Measurements from ENCODE around the gene C1orf226. TPM values are rescaled to one million over a fixed set of nuclear protein-coding genes. Genes with fewer than 3 reads are reported as not detected.

C1orf226 gene
- total RNA-seq, 4 donors from 2014 or later: 0.36 to 0.95 (median 0.60) TPM

GRCh38 chr1:162396201-162396906 lies 14.8 kb downstream of the C1orf226 start:
- H3K9me3 ChIP-seq: no peaks in the 10 kb centered on the region
- no peak overlapping the region for H3K27ac ChIP-seq
- H3K4me1 ChIP-seq: no peaks in the 10 kb centered on the region
- no peak overlapping the region for H3K4me3 ChIP-seq
- H3K36me3 ChIP-seq: no peaks in the 10 kb centered on the region
- in situ Hi-C loops (cut with MboI; ENCODE audit: low sequenced_read_pairs in 4 of 4): loop anchor here in 2 of 4 donors (10.0 kb wide), 1 partner anchor 342 kb away; no protein-coding TSS in a partner anchor
- TF ChIP-seq CTCF (IDR thresholded peaks at IDR 0.05 in 4 of 5, conservative IDR thresholded peaks at IDR 0.05 in 1 of 5): no peak
- ATAC-seq (no peak), DNase-seq (no peak)
- peaks cover 0 to 5% (median 0%) of the 10 kb centered on the region in 3 donors for H3K27me3 ChIP-seq
- intact Hi-C loops (cut with DNase I; ENCODE audit: low total_unique reads): no loop called here

- no peaks in the 10 kb centered on the region for H3K4me1 ChIP-seq
- in situ Hi-C loops (cut with MboI; ENCODE audit: low sequenced_read_pairs in 4 of 4): loop anchor here in 2 of 4 donors (10.0 kb wide), 1 partner anchor 342 kb away; no protein-coding TSS in a partner anchor
- no peak overlapping the region for H3K4me3 ChIP-seq
- TF ChIP-seq CTCF (IDR thresholded peaks at IDR 0.05 in 4 of 5, conservative IDR thresholded peaks at IDR 0.05 in 1 of 5) (no peak), POLR2A (IDR thresholded peaks at IDR 0.05) (no peak)
- H3K36me3 ChIP-seq: no peaks in the 10 kb centered on the region
- H3K27me3 ChIP-seq: peaks cover 0 to 5% (median 0%) of the 10 kb centered on the region in 3 donors
- H3K9me3 ChIP-seq: no peaks in the 10 kb centered on the region
- no peak overlapping the region for H3K27ac ChIP-seq
- intact Hi-C loops (cut with DNase I; ENCODE audit: low total_unique reads): no loop called here
- ATAC-seq (no peak), DNase-seq (no peak)
These were observed 15.5 kb downstream of the C1orf226 start for GRCh38 chr1:162397039-162397448.

- in situ Hi-C loops (cut with MboI; ENCODE audit: low sequenced_read_pairs in 4 of 4) (loop anchor here in 2 of 4 donors (10.0 kb wide), 1 partner anchor 343 kb away; no protein-coding TSS in a partner anchor), intact Hi-C loops (cut with DNase I; ENCODE audit: low total_unique reads) (no loop called here)
- no peak for ATAC-seq
- Histone ChIP-seq H3K36me3 (no peaks in the 10 kb centered on the region), H3K27ac (no peak overlapping the region), H3K4me1 (no peaks in the 10 kb centered on the region), H3K4me3 (no peak overlapping the region), H3K9me3 (no peaks in the 10 kb centered on the region), H3K27me3 (peaks cover 0 to 5% (median 0%) of the 10 kb centered on the region in 3 donors)
- TF ChIP-seq CTCF (IDR thresholded peaks at IDR 0.05 in 4 of 5, conservative IDR thresholded peaks at IDR 0.05 in 1 of 5) (no peak), POLR2A (IDR thresholded peaks at IDR 0.05) (no peak)
- no peak for DNase-seq
These were observed 16.5 kb downstream of the C1orf226 start for GRCh38 chr1:162397943-162398560.

GRCh38 chr1:162398999-162399580 lies 17.6 kb downstream of the C1orf226 start:
- DNase-seq (no peak), ATAC-seq (no peak)
- TF ChIP-seq CTCF (IDR thresholded peaks at IDR 0.05 in 4 of 5, conservative IDR thresholded peaks at IDR 0.05 in 1 of 5) (no peak), POLR2A (IDR thresholded peaks at IDR 0.05) (no peak)
- in situ Hi-C loops (cut with MboI; ENCODE audit: low sequenced_read_pairs in 4 of 4) (loop anchor here in 2 of 4 donors (10.0 kb wide), 1 partner anchor 344 kb away; no protein-coding TSS in a partner anchor), intact Hi-C loops (cut with DNase I; ENCODE audit: low total_unique reads) (no loop called here)
- no peaks in the 10 kb centered on the region for H3K9me3 ChIP-seq
- H3K4me3 ChIP-seq: no peak overlapping the region
- peaks cover 0 to 5% (median 0%) of the 10 kb centered on the region in 3 donors for H3K27me3 ChIP-seq
- H3K4me1 ChIP-seq: no peaks in the 10 kb centered on the region
- no peak overlapping the region for H3K27ac ChIP-seq
- no peaks in the 10 kb centered on the region for H3K36me3 ChIP-seq

Data from gastrocnemius medialis (tissue), 4 donors.